H9 (cell line): ENCODE results near the gene CNPPD1. TPM values are rescaled to one million over a fixed set of nuclear protein-coding genes. Genes with fewer than 3 reads are reported as not detected.

ENCODE experiments used
- DNase-seq: peaks from one replicate; pipeline ENCODE4 v3.0.0-alpha.2; 2017
- H2AFZ ChIP-seq: one replicate; pipeline ENCODE4 v1.6.1; 2013; ENCODE audit warnings: mild to moderate bottlenecking, low read length, control low read depth, moderate library complexity
- H2AK5ac ChIP-seq: 2 replicates; pipeline ENCODE4 v1.6.1; 2013; ENCODE audit warnings: low read length, control low read depth, mixed read lengths; ENCODE audit not compliant: insufficient read length
- H2BK120ac ChIP-seq: one replicate; pipeline ENCODE4 v1.6.1; 2013; ENCODE audit warnings: low read depth, mild to moderate bottlenecking, low read length, control low read depth, inconsistent platforms; ENCODE audit not compliant: poor library complexity, severe bottlenecking
- H2BK12ac ChIP-seq: 2 replicates; pipeline ENCODE4 v1.6.1; 2013; ENCODE audit warnings: low read length, control low read depth, mixed read lengths, low read depth; ENCODE audit not compliant: insufficient read length
- H2BK15ac ChIP-seq: 2 replicates; pipeline ENCODE4 v1.6.1; 2013; ENCODE audit warnings: low read depth, low read length, control low read depth
- H2BK20ac ChIP-seq: one replicate; pipeline ENCODE4 v1.6.1; 2013; ENCODE audit warnings: low read depth, mild to moderate bottlenecking, low read length, control low read depth, inconsistent platforms; ENCODE audit not compliant: poor library complexity, severe bottlenecking
- H2BK5ac ChIP-seq: 2 replicates; pipeline ENCODE4 v1.6.1; 2013; ENCODE audit warnings: low read length, control low read depth, mixed read lengths; ENCODE audit not compliant: insufficient read length
- H3K14ac ChIP-seq: 2 replicates; pipeline ENCODE4 v1.6.1; 2013; ENCODE audit warnings: low read length, control low read depth; ENCODE audit not compliant: insufficient read depth
- H3K18ac ChIP-seq: 2 replicates; pipeline ENCODE4 v1.6.1; 2013; ENCODE audit warnings: low read depth, mild to moderate bottlenecking, mixed read lengths, low read length, control low read depth; ENCODE audit not compliant: insufficient read length
- H3K23ac ChIP-seq: 2 replicates; pipeline ENCODE4 v1.6.1; 2013; ENCODE audit warnings: low read length, control low read depth, mixed read lengths, low read depth; ENCODE audit not compliant: insufficient read length
- H3K23me2 ChIP-seq: 2 replicates; pipeline ENCODE4 v1.6.1; 2013; ENCODE audit warnings: low read depth, mild to moderate bottlenecking, mixed read lengths, low read length, control low read depth; ENCODE audit not compliant: insufficient read length, poor library complexity, severe bottlenecking
- H3K27ac ChIP-seq: 2 replicates; pipeline ENCODE4 v1.5.1; 2013; ENCODE audit warnings: low read length, control low read depth, mixed read lengths, low read depth; ENCODE audit not compliant: insufficient read length
- H3K27me3 ChIP-seq: 2 replicates; pipeline ENCODE4 v1.6.1; 2013; ENCODE audit warnings: low read length, control low read depth, inconsistent platforms; ENCODE audit not compliant: insufficient read depth
- H3K4ac ChIP-seq: 2 replicates; pipeline ENCODE4 v1.6.1; 2013; ENCODE audit warnings: low read depth, mild to moderate bottlenecking, control low read depth, inconsistent platforms, low read length, moderate library complexity
- H3K4me1 ChIP-seq: 2 replicates; pipeline ENCODE4 v1.6.1; 2013; ENCODE audit warnings: low read length, control low read depth, inconsistent platforms; ENCODE audit not compliant: insufficient read depth
- H3K4me2 ChIP-seq: 2 replicates; pipeline ENCODE4 v1.6.1; 2013; ENCODE audit warnings: low read length, control low read depth, mixed read lengths; ENCODE audit not compliant: insufficient read length, insufficient read depth
- H3K56ac ChIP-seq: 2 replicates; pipeline ENCODE4 v1.6.1; 2013; ENCODE audit warnings: low read depth, mild to moderate bottlenecking, mixed read lengths, low read length, control low read depth; ENCODE audit not compliant: insufficient read length
- H3K79me1 ChIP-seq: 2 replicates; pipeline ENCODE4 v1.6.1; 2013; ENCODE audit warnings: low read depth, mild to moderate bottlenecking, moderate library complexity, low read length, control low read depth, inconsistent platforms; ENCODE audit not compliant: insufficient read depth, poor library complexity, severe bottlenecking
- H3K79me2 ChIP-seq: 2 replicates; pipeline ENCODE4 v1.6.1; 2013; ENCODE audit warnings: low read length, control low read depth, inconsistent platforms; ENCODE audit not compliant: insufficient read depth
- H3K9ac ChIP-seq: 2 replicates; pipeline ENCODE4 v1.6.1; 2013; ENCODE audit warnings: low read length, control low read depth, mixed read lengths; ENCODE audit not compliant: insufficient read length; ENCODE audit errors: extremely low read depth
- H3K9me3 ChIP-seq: one replicate; pipeline ENCODE4 v1.6.1; 2013; ENCODE audit warnings: low read depth, low read length, inconsistent platforms; ENCODE audit not compliant: control insufficient read depth
- H3T11ph ChIP-seq: one replicate; pipeline ENCODE4 v1.6.1; 2013; ENCODE audit warnings: mild to moderate bottlenecking, low read length, control low read depth, inconsistent platforms
- H4K20me1 ChIP-seq: one replicate; pipeline ENCODE4 v1.6.1; 2013; ENCODE audit not compliant: control insufficient read depth, insufficient read length, insufficient read depth
- H4K5ac ChIP-seq: 2 replicates; pipeline ENCODE4 v1.6.1; 2013; ENCODE audit warnings: low read depth, mild to moderate bottlenecking, mixed read lengths, low read length, control low read depth; ENCODE audit not compliant: insufficient read length
- H4K8ac ChIP-seq: replicated peaks from 2 replicates; pipeline ENCODE4 v1.6.1; 2013; ENCODE audit warnings: low read length, control low read depth, mixed read lengths, low read depth; ENCODE audit not compliant: insufficient read length
- H4K91ac ChIP-seq: 2 replicates; pipeline ENCODE4 v1.6.1; 2013; ENCODE audit warnings: low read depth, mild to moderate bottlenecking, moderate library complexity, mixed read lengths, low read length, control low read depth; ENCODE audit not compliant: insufficient read length
- H3K27ac Mint-ChIP-seq, 3 experiments: 2 replicates in 2 of 3; 3 replicates in 1 of 3; pipeline ENCODE4 v1.8.0; 2020 to 2021; ENCODE audit warnings: mixed read lengths in 3 of 3, mild to moderate bottlenecking in 1 of 3, moderate library complexity in 1 of 3
- H3K27me3 Mint-ChIP-seq: 2 replicates; pipeline ENCODE4 v1.8.0; 2021; ENCODE audit warnings: low read depth, mild to moderate bottlenecking, moderate library complexity, mixed read lengths
- H3K36me3 Mint-ChIP-seq, 3 experiments: 2 replicates in 2 of 3; 3 replicates in 1 of 3; pipeline ENCODE4 v1.8.0; 2020 to 2021; ENCODE audit warnings: low read depth in 3 of 3, mixed read lengths in 3 of 3; ENCODE audit not compliant: insufficient read depth in 1 of 3
- H3K4me1 Mint-ChIP-seq, 2 experiments: 2 replicates each; pipeline ENCODE4 v1.8.0; 2020; ENCODE audit warnings: mixed read lengths in 2 of 2
- H3K4me3 Mint-ChIP-seq, 2 experiments: 2 replicates in 1 of 2; 3 replicates in 1 of 2; pipeline ENCODE4 v1.8.0; 2020 to 2021; ENCODE audit warnings: mild to moderate bottlenecking in 2 of 2, mixed read lengths in 2 of 2, moderate library complexity in 1 of 2
- H3K9me3 Mint-ChIP-seq, 2 experiments: 2 replicates in 1 of 2; 3 replicates in 1 of 2; pipeline ENCODE4 v1.8.0; 2020; ENCODE audit warnings: mild to moderate bottlenecking in 2 of 2, mixed read lengths in 2 of 2, moderate library complexity in 1 of 2
- WGBS: extraction: QIAGEN DNeasy Blood & Tissue Kit; methylation state at CpG from one replicate; pipeline ENCODE4 v1.1.7; 2013; ENCODE audit warnings: missing lambda C conversion rate, low lambda C conversion rate, mixed read lengths; ENCODE audit not compliant: insufficient read length; ENCODE audit errors: extremely low coverage; 5-methylcytosine and 5-hydroxymethylcytosine counted together
- total RNA-seq: library from RNA; stranded (reverse); gene quantifications from 2 replicates; pipeline ENCODE4 v1.2.1, GENCODE V29; 2021
- TF ChIP-seq, protein P1 (sequence below): fragments of 200-600 bp; sonication (generic); conservative IDR thresholded peaks from 3 replicates; pipeline ENCODE4 v1.8.0; 2021; ENCODE audit warnings: antibody characterized with exemption, mild to moderate bottlenecking

The CNPPD1 gene
- total RNA-seq, 1 experiment from 2014 or later: 33.0 TPM

- no peak overlapping the region for H4K91ac ChIP-seq
- no peak overlapping the region for H2BK12ac ChIP-seq
- H4K5ac ChIP-seq: no peak overlapping the region
- TF ChIP-seq, protein P1, sequence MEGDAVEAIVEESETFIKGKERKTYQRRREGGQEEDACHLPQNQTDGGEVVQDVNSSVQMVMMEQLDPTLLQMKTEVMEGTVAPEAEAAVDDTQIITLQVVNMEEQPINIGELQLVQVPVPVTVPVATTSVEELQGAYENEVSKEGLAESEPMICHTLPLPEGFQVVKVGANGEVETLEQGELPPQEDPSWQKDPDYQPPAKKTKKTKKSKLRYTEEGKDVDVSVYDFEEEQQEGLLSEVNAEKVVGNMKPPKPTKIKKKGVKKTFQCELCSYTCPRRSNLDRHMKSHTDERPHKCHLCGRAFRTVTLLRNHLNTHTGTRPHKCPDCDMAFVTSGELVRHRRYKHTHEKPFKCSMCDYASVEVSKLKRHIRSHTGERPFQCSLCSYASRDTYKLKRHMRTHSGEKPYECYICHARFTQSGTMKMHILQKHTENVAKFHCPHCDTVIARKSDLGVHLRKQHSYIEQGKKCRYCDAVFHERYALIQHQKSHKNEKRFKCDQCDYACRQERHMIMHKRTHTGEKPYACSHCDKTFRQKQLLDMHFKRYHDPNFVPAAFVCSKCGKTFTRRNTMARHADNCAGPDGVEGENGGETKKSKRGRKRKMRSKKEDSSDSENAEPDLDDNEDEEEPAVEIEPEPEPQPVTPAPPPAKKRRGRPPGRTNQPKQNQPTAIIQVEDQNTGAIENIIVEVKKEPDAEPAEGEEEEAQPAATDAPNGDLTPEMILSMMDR: no peak
- H3K4me1 ChIP-seq: 0 out of 2 replicates have a peak, but pooled peaks cover 3% of the 10 kb centered on the region
- no peak for DNase-seq
- Mint-ChIP-seq H3K4me3 (no peak overlapping the region), H3K27ac (no peak overlapping the region), H3K4me1 (peaks cover 15 to 19% of the 10 kb centered on the region in 2 experiments), H3K9me3 (no peaks in the 10 kb centered on the region; a peak in 2 of 5 replicates), H3K36me3 (peaks cover 8 to 27% (median 24%) of the 10 kb centered on the region in 3 experiments), H3K27me3 (no peaks in the 10 kb centered on the region; the same call in 1 of the 2 replicates)
- H3K18ac ChIP-seq: no peak overlapping the region
- no peaks in the 10 kb centered on the region for H3K79me1 ChIP-seq
- H3K4ac ChIP-seq: no peak overlapping the region
- no peak overlapping the region for H2BK15ac ChIP-seq
- H3K56ac ChIP-seq: no peak overlapping the region
- H2BK20ac ChIP-seq: no peak overlapping the region
- H3T11ph ChIP-seq: no peak overlapping the region
- H2AFZ ChIP-seq: no peak overlapping the region
- H3K9ac ChIP-seq: no peak overlapping the region
- H3K4me2 ChIP-seq: no peak overlapping the region
- no peaks in the 10 kb centered on the region for H3K79me2 ChIP-seq
- H2BK5ac ChIP-seq: no peak overlapping the region
- no peaks in the 10 kb centered on the region for H4K20me1 ChIP-seq
- no peak overlapping the region for H3K23ac ChIP-seq
- H2BK120ac ChIP-seq: no peak overlapping the region
- no peak overlapping the region for H4K8ac ChIP-seq
- no peaks in the 10 kb centered on the region for H3K9me3 ChIP-seq
- H3K27me3 ChIP-seq: no peaks in the 10 kb centered on the region
- H3K23me2 ChIP-seq: peaks cover 20% of the 10 kb centered on the region
- no peak overlapping the region for H2AK5ac ChIP-seq
- WGBS: no CpG with 5 or more reads among the region's 3 CpGs
- no peak overlapping the region for H3K27ac ChIP-seq
- no peak overlapping the region for H3K14ac ChIP-seq
Measured at GRCh38 chr2:219174146-219174545, 2.6 kb downstream of the CNPPD1 start.
